Measurements from ENCODE around the gene PANK3.

The PANK3 gene

DNA sequence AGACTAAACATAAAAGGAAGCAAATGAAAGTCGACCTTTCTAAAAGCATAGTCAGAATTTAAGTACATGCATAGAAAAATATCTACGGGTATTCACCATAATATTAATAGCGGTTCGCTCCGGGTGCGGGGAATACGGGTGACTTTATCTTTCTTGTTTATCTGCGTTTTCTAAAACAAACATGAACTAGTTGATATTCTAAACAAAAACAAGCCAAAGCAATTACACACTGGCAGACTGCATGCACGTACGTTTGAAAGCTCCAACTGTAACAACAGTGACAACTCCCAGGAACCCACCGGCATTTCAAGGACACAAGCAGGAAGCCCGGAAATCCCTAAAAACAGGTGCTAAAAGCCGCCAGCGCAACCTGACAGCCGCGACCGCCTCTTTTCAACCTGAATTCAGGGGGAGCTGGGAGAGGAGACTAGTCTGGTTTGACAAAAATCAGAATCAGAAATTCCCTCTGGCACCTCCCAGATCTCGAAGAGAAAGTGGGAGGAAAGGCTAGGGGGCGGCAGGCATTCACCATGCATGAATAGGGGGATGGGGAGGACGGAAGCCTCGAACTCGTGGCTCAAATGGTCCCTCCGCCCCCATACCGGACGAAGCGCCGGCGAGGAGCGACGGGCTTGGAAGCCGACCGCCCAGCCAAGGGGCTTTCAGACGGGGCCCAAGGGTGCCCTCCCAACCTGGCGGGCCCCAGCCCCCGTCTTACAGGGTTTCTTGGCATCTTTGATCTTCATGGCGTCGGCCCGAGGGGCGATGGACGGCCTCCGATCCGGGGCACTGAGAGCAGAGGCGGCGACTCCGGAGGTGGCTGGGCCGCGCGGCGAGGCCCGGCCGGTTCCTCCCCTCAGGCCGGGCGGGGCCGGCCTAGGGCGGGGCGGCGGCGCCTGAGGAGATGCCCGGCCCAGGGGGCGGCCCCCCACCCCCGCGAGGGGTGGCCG, at the start of gene PANK3:
TSS of gene PANK3 (minus strand) at position 831 of the 950 bp plus-strand sequence. CDS start at position 746, 85 bp downstream.
- peaks cover 50% of the 10 kb centered on the region for H4K20me1 ChIP-seq (ENCODE audit: insufficient read depth, low read length)
- H3K79me2 ChIP-seq (ENCODE audit: insufficient read depth, low read length), result peaks cover 58% of the 10 kb centered on the region
- peak within 1 kb of the TSS; percentile 92 for H2AFZ ChIP-seq (ENCODE audit: low read depth, low read length)
- DNase-seq, result no peak
- H3K27me3 ChIP-seq (ENCODE audit: insufficient read depth, low read length, poor library complexity), result no peaks in the 10 kb centered on the region
- H3K4me1 ChIP-seq (ENCODE audit: insufficient read depth, low read length), result peaks cover 36% of the 10 kb centered on the region
- peak within 1 kb of the TSS; percentile 97 for H3K27ac ChIP-seq (ENCODE audit: low read length)
- TF ChIP-seq CTCF (IDR thresholded peaks at IDR 0.05; ENCODE audit: borderline replicate concordance, extremely low read depth, low read length, poor library complexity, severe bottlenecking), result peak; percentile 11
- no peak for TF ChIP-seq EZH2 (IDR thresholded peaks at IDR 0.05; ENCODE audit: borderline replicate concordance, low read depth, low read length, severe bottlenecking)
- H3K4me2 ChIP-seq (ENCODE audit: insufficient read depth, low read length), result peak within 1 kb of the TSS; percentile 77
- peaks cover 38% of the 10 kb centered on the region for H3K36me3 ChIP-seq (ENCODE audit: insufficient read depth, low read length)
- no peaks in the 10 kb centered on the region for H3K9me3 ChIP-seq (ENCODE audit: insufficient read depth, low read length, severe bottlenecking)
- ATAC-seq (ENCODE audit: insufficient read depth, low read depth), result peak; percentile 43
- peak within 1 kb of the TSS; percentile 97 for H3K9ac ChIP-seq (ENCODE audit: low read depth, low read length)
- H3K4me3 ChIP-seq (ENCODE audit: low read depth in 1 of 2, low read length in 2 of 2), result peak within 1 kb of the TSS; percentile 95 to 96

DNA sequence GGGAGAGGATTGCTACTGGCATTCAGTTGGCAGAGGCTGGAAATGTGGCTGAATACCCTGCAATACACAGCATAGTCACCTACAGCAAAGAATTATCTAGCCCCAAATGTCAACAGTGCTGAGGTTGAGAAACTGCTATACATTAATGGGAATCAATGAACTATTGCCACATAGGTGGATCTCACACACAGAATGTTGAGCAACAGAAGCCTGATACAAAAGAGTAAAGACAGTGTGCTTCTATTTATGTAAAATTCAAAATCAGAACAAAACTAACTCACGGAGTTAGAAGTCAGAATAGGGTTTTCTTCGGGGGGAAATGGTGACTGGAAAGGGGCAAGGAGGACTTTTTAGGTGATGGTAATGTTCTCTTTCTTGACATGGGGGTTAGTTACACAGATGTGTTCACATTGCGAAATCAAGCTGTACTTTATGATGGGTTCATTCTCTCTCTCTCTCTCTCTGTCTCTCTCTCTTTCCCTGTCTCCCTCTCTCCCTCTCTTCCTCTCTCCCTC, 45.7 kb upstream of the PANK3 start:
- no peak for DNase-seq
- no peaks in the 10 kb centered on the region for H3K79me2 ChIP-seq (ENCODE audit: insufficient read depth, low read length)
- H3K4me1 ChIP-seq (ENCODE audit: insufficient read depth, low read length), result no peaks in the 10 kb centered on the region
- H3K9me3 ChIP-seq (ENCODE audit: insufficient read depth, low read length, severe bottlenecking), result no peaks in the 10 kb centered on the region
- H3K27ac ChIP-seq (ENCODE audit: low read length), result no peak overlapping the region
- H3K27me3 ChIP-seq (ENCODE audit: insufficient read depth, low read length, poor library complexity), result peaks cover 3% of the 10 kb centered on the region
- ATAC-seq (ENCODE audit: insufficient read depth, low read depth), result no peak
- no peak for TF ChIP-seq CTCF (IDR thresholded peaks at IDR 0.05; ENCODE audit: borderline replicate concordance, extremely low read depth, low read length, poor library complexity, severe bottlenecking)
- TF ChIP-seq EZH2 (IDR thresholded peaks at IDR 0.05; ENCODE audit: borderline replicate concordance, low read depth, low read length, severe bottlenecking), result no peak
- no peak overlapping the region for H2AFZ ChIP-seq (ENCODE audit: low read depth, low read length)
- no peaks in the 10 kb centered on the region for H4K20me1 ChIP-seq (ENCODE audit: insufficient read depth, low read length)
- no peak overlapping the region for H3K4me2 ChIP-seq (ENCODE audit: insufficient read depth, low read length)
- no peaks in the 10 kb centered on the region for H3K36me3 ChIP-seq (ENCODE audit: insufficient read depth, low read length)
- no peak overlapping the region for H3K9ac ChIP-seq (ENCODE audit: low read depth, low read length)
- H3K4me3 ChIP-seq (ENCODE audit: low read depth in 1 of 2, low read length in 2 of 2), result no peak overlapping the region

DNA sequence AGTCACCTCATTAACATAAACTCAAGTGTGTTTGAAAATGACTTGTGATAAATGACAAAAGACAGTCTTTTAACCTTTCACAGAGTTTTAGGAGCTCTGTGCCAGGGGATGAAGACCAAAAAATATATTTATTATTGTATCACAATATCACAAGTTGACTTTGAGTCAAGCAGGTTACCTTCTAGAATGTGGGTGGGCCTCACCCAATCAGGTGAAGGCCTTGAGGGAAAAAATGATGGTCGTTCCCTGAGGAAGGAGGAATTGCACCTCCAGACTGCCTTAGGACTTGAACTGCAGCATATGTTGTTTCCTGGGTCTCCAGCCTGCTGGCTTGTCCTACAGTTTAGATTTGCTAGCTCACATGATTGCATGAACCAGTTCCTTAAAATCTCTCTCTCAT, 41.6 kb upstream of the PANK3 start:
- no peak overlapping the region for H3K9ac ChIP-seq (ENCODE audit: low read depth, low read length)
- H3K4me1 ChIP-seq (ENCODE audit: insufficient read depth, low read length), result no peaks in the 10 kb centered on the region
- H3K9me3 ChIP-seq (ENCODE audit: insufficient read depth, low read length, severe bottlenecking), result no peaks in the 10 kb centered on the region
- H3K27me3 ChIP-seq (ENCODE audit: insufficient read depth, low read length, poor library complexity), result peaks cover 5% of the 10 kb centered on the region
- no peak overlapping the region for H3K27ac ChIP-seq (ENCODE audit: low read length)
- no peak overlapping the region for H3K4me2 ChIP-seq (ENCODE audit: insufficient read depth, low read length)
- TF ChIP-seq CTCF (IDR thresholded peaks at IDR 0.05; ENCODE audit: borderline replicate concordance, extremely low read depth, low read length, poor library complexity, severe bottlenecking) (no peak), EZH2 (IDR thresholded peaks at IDR 0.05; ENCODE audit: borderline replicate concordance, low read depth, low read length, severe bottlenecking) (no peak)
- H4K20me1 ChIP-seq (ENCODE audit: insufficient read depth, low read length), result no peaks in the 10 kb centered on the region
- DNase-seq, result no peak
- H3K4me3 ChIP-seq (ENCODE audit: low read depth in 1 of 2, low read length in 2 of 2), result no peak overlapping the region
- no peaks in the 10 kb centered on the region for H3K36me3 ChIP-seq (ENCODE audit: insufficient read depth, low read length)
- no peak for ATAC-seq (ENCODE audit: insufficient read depth, low read depth)
- no peak overlapping the region for H2AFZ ChIP-seq (ENCODE audit: low read depth, low read length)
- no peaks in the 10 kb centered on the region for H3K79me2 ChIP-seq (ENCODE audit: insufficient read depth, low read length)
